CMK (cell line): ENCODE measurements around the gene CCNB3.

ENCODE experiments used
- DNase-seq: peaks from one replicate; pipeline ENCODE4 v3.0.0-alpha.2; 2010; ENCODE audit warnings: low read depth

The CCNB3 gene

GRCh38 chrX:50375481-50376267 is 171.1 kb downstream of the CCNB3 start:
- no peak for DNase-seq

GRCh38 chrX:50381729-50382415 is 177.3 kb downstream of the CCNB3 start:
- no peak for DNase-seq

- no peak for DNase-seq
These were observed 182.0 kb downstream of the CCNB3 start for GRCh38 chrX:50386520-50386919.

DNA sequence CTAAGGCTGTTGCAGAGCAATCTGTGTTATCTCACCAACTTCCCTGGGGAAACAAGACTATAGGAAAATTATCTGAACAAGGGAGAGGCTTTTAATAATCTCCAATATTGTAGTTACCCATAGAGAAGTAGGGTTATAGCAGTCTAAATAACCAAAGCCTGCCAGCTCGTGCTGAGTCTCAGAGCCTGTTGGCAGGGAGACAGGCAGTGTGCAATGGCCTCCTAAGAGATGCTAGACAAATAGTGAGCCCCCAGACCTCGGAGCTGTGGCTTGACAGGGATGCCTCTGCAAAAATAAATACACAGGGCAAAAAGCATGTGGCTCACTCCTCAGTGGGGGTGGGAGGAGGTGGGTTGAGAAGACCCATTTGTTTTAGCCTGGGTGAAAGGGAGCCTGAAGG is 189.3 kb downstream of the CCNB3 start:
- no peak for DNase-seq
